ENCODE measurements around the gene RBM15B. TPM values are rescaled to one million over a fixed set of nuclear protein-coding genes. Genes with fewer than 3 reads are reported as not detected.
"Not testable (repeated sequence)": the region's sequence is repeated elsewhere in the genome, so short reads cannot be mapped to it uniquely, and the experiment has no call there.

RBM15B gene
- total and polyA plus RNA-seq, 7 experiments from 2014 or later = 12.8 to 40.6 (median 30.1) TPM

DNA sequence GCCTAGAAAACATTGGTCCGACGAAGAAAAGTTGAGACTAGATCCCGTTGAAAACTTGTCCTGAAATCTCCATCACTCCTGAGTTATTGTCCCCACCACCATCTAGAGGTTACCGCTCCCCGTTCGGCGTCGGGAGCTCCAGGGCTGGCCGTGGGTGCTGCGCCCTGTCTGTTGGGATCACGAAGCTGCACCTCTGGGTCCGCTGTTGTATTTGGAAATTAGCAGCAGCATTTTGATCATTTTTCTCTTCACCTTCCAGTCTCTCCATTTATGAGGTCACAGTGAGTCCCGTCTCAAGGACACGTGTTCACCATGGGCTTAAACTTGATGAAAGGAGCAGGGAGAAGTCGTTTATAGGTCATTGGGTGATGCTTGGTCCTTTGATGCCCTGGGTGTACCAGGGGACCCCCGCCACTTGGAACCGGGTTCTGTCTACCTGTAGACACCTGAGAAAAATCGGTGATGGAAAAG, 5.4 kb upstream of the RBM15B start:
- Mint-ChIP-seq H3K9me3 (peaks cover 0 to 2% (median 0%) of the 10 kb centered on the region in 11 donors), H3K4me1 (peaks cover 33 to 56% (median 50%) of the 10 kb centered on the region in 7 donors), H3K27ac (peak overlapping the region; percentile 91 to 99 (median 98)), H3K36me3 (peaks cover 0 to 37% (median 9%) of the 10 kb centered on the region in 5 donors), H3K4me3 (peak overlapping the region; percentile 88 to 99 (median 96)), H3K27me3 (no peaks in the 10 kb centered on the region)
- Histone ChIP-seq H3K4me3 (ENCODE audit: low read length) (peak overlapping the region; percentile 92), H3K27me3 (ENCODE audit: control insufficient read depth in 2 of 2, insufficient read depth in 2 of 2, low read length in 2 of 2) (no peaks in the 10 kb centered on the region), H3K27ac (ENCODE audit: low read depth, low read length) (peak overlapping the region; percentile 85), H3K4me1 (ENCODE audit: control insufficient read depth in 2 of 2, insufficient read depth in 2 of 2, low read length in 2 of 2) (peaks cover 27 to 39% of the 10 kb centered on the region in 2 donors), H3K9me3 (ENCODE audit: control insufficient read depth in 2 of 3, low read length in 3 of 3) (no peaks in the 10 kb centered on the region), H3K36me3 (ENCODE audit: control insufficient read depth in 2 of 3, insufficient read depth in 3 of 3, low read length in 3 of 3) (peaks cover 0 to 23% (median 0%) of the 10 kb centered on the region in 3 experiments)
- DNase-seq = peak in 2 of 9 donors; percentile 25 to 26
- ATAC-seq = no peak
- intact Hi-C loops (cut with micrococcal nuclease) = loop anchor here (1.0 to 10.0 kb wide), 22 partner anchors 49 to 1959 kb away; partner anchors contain the start of genes TEX264 (in 2 of the 2), C3orf18 (in 1 of the 2), CISH (in 1 of the 2) and CYB561D2 (in 1 of the 2)
- CTCF ChIA-PET = interaction anchor here (0.6 to 1.2 kb wide), 6 partner anchors 15 to 772 kb away, joined by 3 to 4 read pairs (median 3); no protein-coding TSS in a partner anchor
- POLR2A ChIA-PET = interaction anchor here (0.6 to 3.9 kb wide), 19 partner anchors 8 to 1049 kb away, joined by 3 to 25 read pairs (median 4); partner anchors contain the start of genes C3orf18, CISH, DCAF1 and HEMK1

DNA sequence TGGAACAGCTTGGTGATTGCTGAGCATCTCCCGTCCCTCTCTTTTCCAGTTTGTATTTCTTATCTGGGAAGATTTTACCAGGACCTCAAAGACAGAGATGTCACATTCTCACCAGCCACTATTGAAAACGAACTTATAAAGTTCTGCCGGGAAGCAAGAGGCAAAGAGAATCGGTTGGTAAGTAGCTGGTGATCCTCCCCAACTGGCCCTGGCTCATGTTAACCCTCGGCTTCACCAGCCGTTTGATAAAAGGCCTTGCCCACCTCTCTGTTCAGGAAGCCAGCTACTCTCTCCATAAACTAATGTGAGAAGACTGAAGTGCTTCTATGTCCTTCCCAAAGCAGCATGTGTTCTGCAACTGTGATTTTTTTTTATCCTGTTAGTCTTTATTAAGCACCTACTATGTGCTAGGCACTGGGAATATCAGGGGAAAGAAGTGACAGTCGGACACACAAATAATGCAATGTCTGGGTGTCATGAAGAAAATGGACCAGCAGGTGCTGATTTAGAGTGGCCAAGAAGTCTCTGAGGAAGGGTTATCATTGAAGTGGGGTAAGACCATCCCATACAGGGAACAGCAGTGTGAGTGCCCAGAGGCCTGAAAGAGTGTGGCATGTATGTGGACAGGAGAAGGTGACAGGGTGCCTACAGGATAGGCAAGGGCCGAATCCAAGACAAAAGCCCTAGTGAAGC, 4.8 kb upstream of the RBM15B start:
- Mint-ChIP-seq H3K36me3 (peaks cover 0 to 37% (median 9%) of the 10 kb centered on the region in 5 donors), H3K27ac (peak overlapping the region; percentile 91 to 99 (median 98)), H3K4me1 (peaks cover 33 to 58% (median 53%) of the 10 kb centered on the region in 7 donors), H3K4me3 (peak overlapping the region; percentile 88 to 99 (median 96)), H3K9me3 (peaks cover 0 to 2% (median 0%) of the 10 kb centered on the region in 11 donors), H3K27me3 (no peaks in the 10 kb centered on the region)
- DNase-seq = no peak
- ChIA-PET POLR2A (interaction anchor here (0.5 to 3.9 kb wide), 13 partner anchors 8 to 819 kb away, joined by 3 to 25 read pairs (median 5); partner anchors contain the start of genes C3orf18, CISH, DCAF1 and HEMK1), CTCF (interaction anchor here (0.6 to 1.1 kb wide), 3 partner anchors 24 to 469 kb away, joined by 3 read pairs; no protein-coding TSS in a partner anchor)
- Histone ChIP-seq H3K27me3 (ENCODE audit: control insufficient read depth in 2 of 2, insufficient read depth in 2 of 2, low read length in 2 of 2) (no peaks in the 10 kb centered on the region), H3K4me1 (ENCODE audit: control insufficient read depth in 2 of 2, insufficient read depth in 2 of 2, low read length in 2 of 2) (peaks cover 30 to 41% of the 10 kb centered on the region in 2 donors), H3K9me3 (ENCODE audit: control insufficient read depth in 2 of 3, low read length in 3 of 3) (no peaks in the 10 kb centered on the region), H3K4me3 (ENCODE audit: low read length) (peak overlapping the region; percentile 92), H3K27ac (ENCODE audit: low read depth, low read length) (peak overlapping the region; percentile 85), H3K36me3 (ENCODE audit: control insufficient read depth in 2 of 3, insufficient read depth in 3 of 3, low read length in 3 of 3) (peaks cover 0 to 23% (median 0%) of the 10 kb centered on the region in 3 experiments)
- intact Hi-C loops (cut with micrococcal nuclease) = loop anchor here (5.0 to 10.0 kb wide), 6 partner anchors 114 to 1958 kb away; partner anchors contain the start of genes DCP1A (in 1 of the 2), GNAI2 (in 1 of the 2) and SFMBT1 (in 1 of the 2)
- ATAC-seq = no peak

DNA sequence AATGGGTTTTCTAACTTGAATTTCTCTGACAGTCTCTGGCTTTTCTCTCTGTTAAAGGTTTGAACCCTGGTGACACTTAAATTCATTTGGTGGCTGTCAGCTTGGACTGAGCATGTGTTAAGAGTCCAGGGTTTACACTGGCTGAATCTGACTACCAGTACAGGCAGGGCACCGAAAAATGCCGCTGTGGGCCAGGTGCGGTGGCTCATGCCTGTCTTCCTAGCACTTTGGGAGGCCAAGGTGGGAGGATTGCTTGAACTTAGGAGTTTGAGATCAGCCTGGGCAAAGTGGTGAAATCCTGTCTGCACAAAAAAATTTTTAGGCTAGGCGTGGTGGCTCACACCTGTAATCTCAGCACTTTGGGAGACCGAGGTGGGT, 4.2 kb upstream of the RBM15B start:
- H3K36me3 Mint-ChIP-seq = peaks cover 0 to 37% (median 9%) of the 10 kb centered on the region in 5 donors
- ATAC-seq = no peak
- H3K27me3 Mint-ChIP-seq = no peaks in the 10 kb centered on the region
- peaks cover 0 to 23% (median 0%) of the 10 kb centered on the region in 3 experiments for H3K36me3 ChIP-seq (ENCODE audit: control insufficient read depth in 2 of 3, insufficient read depth in 3 of 3, low read length in 3 of 3)
- peak overlapping the region; percentile 85 for H3K27ac ChIP-seq (ENCODE audit: low read depth, low read length)
- POLR2A ChIA-PET = interaction anchor here (0.5 to 2.0 kb wide), 3 partner anchors 362 to 819 kb away, joined by 3 to 5 read pairs (median 3); partner anchors contain the start of gene C3orf18
- H3K9me3 ChIP-seq (ENCODE audit: control insufficient read depth in 2 of 3, low read length in 3 of 3) = no peaks in the 10 kb centered on the region
- H3K4me1 Mint-ChIP-seq = peaks cover 33 to 58% (median 53%) of the 10 kb centered on the region in 7 donors
- intact Hi-C loops (cut with micrococcal nuclease) = loop anchor here (5.0 to 10.0 kb wide), 6 partner anchors 115 to 1958 kb away; partner anchors contain the start of genes DCP1A (in 1 of the 2), GNAI2 (in 1 of the 2) and SFMBT1 (in 1 of the 2)
- H3K27me3 ChIP-seq (ENCODE audit: control insufficient read depth in 2 of 2, insufficient read depth in 2 of 2, low read length in 2 of 2) = no peaks in the 10 kb centered on the region
- H3K4me3 Mint-ChIP-seq = peak overlapping the region in 9 of 10 donors; percentile 34 to 99 (median 93)
- peaks cover 0 to 4% (median 0%) of the 10 kb centered on the region in 11 donors for H3K9me3 Mint-ChIP-seq
- H3K4me3 ChIP-seq (ENCODE audit: low read length) = no peak overlapping the region
- peak overlapping the region in 7 of 9 donors; percentile 60 to 99 (median 98) for H3K27ac Mint-ChIP-seq
- peaks cover 30 to 41% of the 10 kb centered on the region in 2 donors for H3K4me1 ChIP-seq (ENCODE audit: control insufficient read depth in 2 of 2, insufficient read depth in 2 of 2, low read length in 2 of 2)
- CTCF ChIA-PET = interaction anchor here (1.1 to 1.4 kb wide), 2 partner anchors 415 to 771 kb away, joined by 3 read pairs; no protein-coding TSS in a partner anchor
- DNase-seq = no peak

DNA sequence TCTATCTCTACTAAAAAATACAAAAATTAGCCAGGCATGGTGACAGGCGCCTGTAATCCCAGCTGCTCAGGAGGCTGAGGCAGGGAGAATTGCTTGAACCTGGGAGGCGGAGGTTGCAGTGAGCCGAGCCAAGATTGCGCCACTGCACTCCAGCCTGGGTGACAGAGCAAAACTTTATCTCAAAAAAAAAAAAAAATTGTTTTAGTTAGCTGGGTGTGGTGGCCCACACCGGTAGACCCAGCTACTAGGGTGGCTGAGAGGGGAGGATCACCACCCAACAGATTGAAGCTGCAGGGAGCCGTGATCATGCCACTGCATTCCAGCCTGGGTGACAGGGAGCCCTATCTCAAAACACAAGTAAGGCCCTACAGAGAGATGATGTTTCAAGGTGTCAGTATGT, 3.8 kb upstream of the RBM15B start:
- not testable (repeated sequence) for DNase-seq; H3K9me3 ChIP-seq (ENCODE audit: control insufficient read depth in 2 of 3, low read length in 3 of 3); H3K4me3 ChIP-seq (ENCODE audit: low read length); H3K27me3 ChIP-seq (ENCODE audit: control insufficient read depth in 2 of 2, insufficient read depth in 2 of 2, low read length in 2 of 2); H3K9me3 Mint-ChIP-seq; H3K27me3 Mint-ChIP-seq; ATAC-seq
- ChIA-PET POLR2A (interaction anchor here (0.6 to 0.7 kb wide), 2 partner anchors 19 to 129 kb away, joined by 3 to 4 read pairs; no protein-coding TSS in a partner anchor), CTCF (interaction anchor here (0.5 to 1.4 kb wide), 5 partner anchors 117 to 774 kb away, joined by 3 read pairs; no protein-coding TSS in a partner anchor)
- Histone ChIP-seq H3K36me3 (ENCODE audit: control insufficient read depth in 2 of 3, insufficient read depth in 3 of 3, low read length in 3 of 3) (peaks cover 0 to 25% (median 0%) of the 10 kb centered on the region in 3 experiments), H3K4me1 (ENCODE audit: control insufficient read depth in 2 of 2, insufficient read depth in 2 of 2, low read length in 2 of 2) (peaks cover 33 to 45% of the 10 kb centered on the region in 2 donors), H3K27ac (ENCODE audit: low read depth, low read length) (peak overlapping the region; percentile 85)
- H3K4me3 Mint-ChIP-seq = peak overlapping the region in 6 of 10 donors; percentile 8 to 97 (median 90)
- H3K4me1 Mint-ChIP-seq = peaks cover 33 to 59% (median 53%) of the 10 kb centered on the region in 7 donors
- intact Hi-C loops (cut with micrococcal nuclease) = loop anchor here (5.0 to 10.0 kb wide), 6 partner anchors 115 to 1958 kb away; partner anchors contain the start of genes DCP1A (in 1 of the 2), GNAI2 (in 1 of the 2) and SFMBT1 (in 1 of the 2)
- H3K27ac Mint-ChIP-seq = peak overlapping the region in 4 of 9 donors; percentile 11 to 99 (median 36)
- peaks cover 0 to 37% (median 9%) of the 10 kb centered on the region in 5 donors for H3K36me3 Mint-ChIP-seq

DNA sequence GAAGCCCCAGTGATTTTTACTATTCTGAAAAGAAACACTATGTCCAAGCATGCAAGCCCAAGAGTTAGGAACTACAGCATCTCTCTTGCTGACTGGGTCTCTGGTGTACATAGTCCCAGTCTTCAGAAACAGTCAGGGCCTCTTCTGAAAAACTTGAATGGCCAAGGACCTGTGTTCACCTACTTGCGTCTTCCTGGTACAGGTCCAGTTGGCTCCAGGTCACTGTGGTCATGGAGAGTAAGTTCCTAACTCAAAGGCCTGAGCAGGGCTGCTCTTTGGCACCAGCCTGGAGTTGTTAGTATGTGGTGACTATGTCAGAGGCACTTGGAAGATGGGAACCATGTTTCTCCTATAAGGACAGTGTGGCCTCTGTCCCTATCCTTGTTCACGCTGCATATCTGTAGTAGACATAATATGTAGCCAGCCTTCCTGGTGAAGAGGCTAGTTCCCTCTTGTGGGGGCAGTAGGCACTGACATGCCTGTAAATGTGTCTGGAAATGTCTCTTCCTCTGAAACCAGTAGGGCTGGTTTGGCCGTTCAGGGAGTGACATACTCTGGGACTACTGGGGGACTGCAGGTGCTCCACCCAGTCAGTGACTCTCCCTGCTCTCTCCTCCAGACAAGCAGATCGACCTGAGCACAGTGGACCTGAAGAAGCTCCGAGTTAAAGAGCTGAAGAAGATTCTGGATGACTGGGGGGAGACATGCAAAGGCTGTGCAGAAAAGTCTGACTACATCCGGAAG, 2.6 kb upstream of the RBM15B start:
- no peak overlapping the region for H3K27ac ChIP-seq (ENCODE audit: low read depth, low read length)

More for the DNA sequence above, 2.6 kb upstream of the RBM15B start:
- no peak overlapping the region for H3K4me3 ChIP-seq (ENCODE audit: low read length)
- Mint-ChIP-seq H3K9me3 (peaks cover 0 to 4% (median 0%) of the 10 kb centered on the region in 11 donors), H3K4me3 (peak overlapping the region in 3 of 10 donors; percentile 17 to 61 (median 27)), H3K4me1 (peaks cover 35 to 66% (median 58%) of the 10 kb centered on the region in 7 donors), H3K27ac (peak overlapping the region in 6 of 9 donors; percentile 25 to 83 (median 58)), H3K27me3 (no peaks in the 10 kb centered on the region), H3K36me3 (peaks cover 0 to 40% (median 14%) of the 10 kb centered on the region in 5 donors)
- peaks cover 43 to 55% of the 10 kb centered on the region in 2 donors for H3K4me1 ChIP-seq (ENCODE audit: control insufficient read depth in 2 of 2, insufficient read depth in 2 of 2, low read length in 2 of 2)
- peaks cover under 1 to 36% (median 9%) of the 10 kb centered on the region in 3 experiments for H3K36me3 ChIP-seq (ENCODE audit: control insufficient read depth in 2 of 3, insufficient read depth in 3 of 3, low read length in 3 of 3)
- POLR2A ChIA-PET = interaction anchor here (0.5 to 3.6 kb wide), 9 partner anchors 15 to 1151 kb away, joined by 3 to 16 read pairs (median 4); partner anchors contain the start of genes DCAF1, HEMK1 and MAPKAPK3
- no peaks in the 10 kb centered on the region for H3K27me3 ChIP-seq (ENCODE audit: control insufficient read depth in 2 of 2, insufficient read depth in 2 of 2, low read length in 2 of 2)
- CTCF ChIA-PET = interaction anchor here (0.5 to 2.0 kb wide), 13 partner anchors 9 to 1610 kb away, joined by 3 to 13 read pairs (median 4); partner anchors contain the start of gene MAPKAPK3
- intact Hi-C loops (cut with micrococcal nuclease) = loop anchor here (1.0 to 10.0 kb wide), 8 partner anchors 46 to 1956 kb away; partner anchors contain the start of genes DCP1A (in 1 of the 2), GNAI2 (in 1 of the 2) and SFMBT1 (in 1 of the 2)
- DNase-seq = no peak
- no peak for ATAC-seq
- H3K9me3 ChIP-seq (ENCODE audit: control insufficient read depth in 2 of 3, low read length in 3 of 3) = no peaks in the 10 kb centered on the region

Measured in naive thymus-derived CD4-positive, alpha-beta T cell (primary cell).